ENCODE results near the gene CAPN10. TPM values are rescaled to one million over a fixed set of nuclear protein-coding genes. Genes with fewer than 3 reads are reported as not detected.

The CAPN10 gene
- polyA plus RNA-seq, 5 donors, result 18.0 to 33.9 (median 26.2) TPM

DNA sequence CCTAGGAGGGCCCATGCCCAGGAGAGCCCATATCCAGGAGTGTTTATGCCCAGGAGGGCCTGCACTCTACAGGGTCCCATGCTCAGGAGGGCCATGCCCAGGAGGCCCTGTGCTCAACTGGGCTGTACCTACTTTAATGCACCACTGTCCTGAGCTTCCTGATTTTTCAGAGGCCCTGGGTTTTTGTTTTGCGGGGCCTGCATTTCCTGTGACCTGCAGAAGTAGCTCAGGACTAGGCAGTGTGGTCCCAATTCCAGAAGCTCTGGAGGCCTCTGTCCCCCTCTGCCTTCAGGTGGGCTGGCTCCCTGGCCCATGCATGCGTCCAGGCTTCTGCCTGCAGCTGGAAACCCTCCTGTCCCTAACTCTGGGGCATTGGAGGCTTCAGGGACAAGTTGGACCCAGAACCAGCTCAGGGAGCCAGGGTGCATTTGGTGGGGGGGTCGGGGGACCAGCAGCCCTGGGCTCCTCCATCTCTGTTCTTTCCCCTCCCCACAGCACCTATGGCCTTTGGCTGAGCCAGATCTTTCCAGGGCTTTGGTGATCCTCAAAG lies 49.5 kb downstream of the CAPN10 start:
- DNase-seq, result no peak

DNA sequence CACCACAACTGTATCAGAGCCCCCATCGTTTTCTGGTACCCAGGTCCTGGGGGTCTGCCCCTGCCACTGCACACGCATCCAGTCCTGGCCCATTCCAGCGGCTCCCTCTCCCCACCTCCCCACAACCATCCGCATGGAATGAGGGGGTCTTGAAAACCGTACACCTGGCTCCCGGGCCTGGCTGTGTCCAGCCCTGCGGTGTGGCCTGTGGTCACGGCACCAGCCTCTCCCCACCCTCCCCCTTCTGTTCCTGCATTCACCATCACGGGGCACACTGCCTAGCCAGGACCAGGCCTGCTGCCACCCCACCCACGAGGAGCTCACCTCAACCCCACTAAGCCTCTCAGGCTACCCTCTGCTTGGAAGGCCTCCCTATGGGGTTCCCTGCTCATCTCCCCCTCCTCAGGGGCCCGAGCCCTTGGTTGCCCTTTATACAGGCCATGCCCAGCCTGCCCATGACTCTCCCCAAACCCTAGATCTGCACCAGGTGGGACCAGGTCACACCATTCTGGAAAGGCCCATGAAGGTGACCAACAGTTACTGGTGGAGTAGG lies 50.1 kb downstream of the CAPN10 start:
- no peak for DNase-seq

DNA sequence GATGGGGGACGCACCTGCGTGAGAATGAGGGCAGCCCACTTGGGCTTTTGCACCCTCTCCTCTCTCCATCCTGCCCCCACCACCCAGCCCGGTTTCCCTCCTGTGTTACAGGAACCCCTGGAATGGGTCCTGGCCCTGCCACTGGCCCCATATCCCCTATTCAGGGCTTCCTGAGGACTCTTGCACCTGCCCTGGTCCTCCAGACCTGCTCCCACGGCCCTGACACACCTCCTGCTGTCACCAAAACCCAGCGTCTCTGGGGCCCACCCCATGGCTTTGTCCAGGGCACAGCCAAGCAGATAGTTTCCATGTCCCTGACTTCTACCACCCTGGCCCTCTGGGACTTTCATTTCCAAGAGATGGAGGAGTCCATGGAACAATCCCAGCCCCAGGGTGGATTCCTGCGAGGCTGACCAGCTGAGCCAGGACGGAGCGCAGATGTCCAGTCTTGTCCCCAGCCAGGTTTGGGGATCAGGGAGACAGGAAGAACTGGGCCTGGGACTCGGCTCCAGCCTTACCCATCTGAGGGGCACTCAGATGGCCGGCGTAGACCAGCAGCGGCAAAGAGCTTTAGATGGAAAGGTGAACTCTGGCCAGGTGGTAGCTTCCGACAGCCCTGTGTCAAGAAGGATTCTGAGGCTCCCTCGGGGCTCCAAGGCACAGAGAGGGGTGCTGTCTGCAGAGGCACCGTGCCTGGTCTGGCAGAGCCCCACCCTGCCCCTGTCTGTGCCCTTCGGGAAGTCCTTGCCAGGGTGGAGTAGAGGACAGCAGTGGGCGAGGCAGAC lies 50.8 kb downstream of the CAPN10 start:
- DNase-seq, result no peak

DNA sequence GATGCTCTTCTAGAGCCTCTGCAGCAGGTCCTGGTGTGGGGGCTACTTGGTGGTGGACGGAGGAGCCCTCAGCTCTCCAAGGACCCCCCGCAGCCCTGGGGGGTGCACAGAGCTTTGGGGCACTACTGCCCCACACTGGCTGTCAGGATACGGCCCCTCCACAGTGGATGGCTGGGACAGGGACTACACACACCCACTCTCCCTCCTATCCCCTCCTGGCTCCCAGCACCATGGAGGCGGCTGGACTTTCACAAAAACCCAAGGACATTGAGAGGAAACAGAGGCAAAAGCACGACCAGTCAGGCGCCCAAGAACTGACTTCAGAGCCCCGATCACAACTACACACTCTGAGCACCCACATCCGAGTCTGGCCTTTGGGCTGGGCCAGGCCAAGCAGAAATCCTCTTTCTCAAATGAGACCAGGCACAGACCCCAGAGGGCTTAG lies 51.4 kb downstream of the CAPN10 start:
- DNase-seq, result no peak

DNA sequence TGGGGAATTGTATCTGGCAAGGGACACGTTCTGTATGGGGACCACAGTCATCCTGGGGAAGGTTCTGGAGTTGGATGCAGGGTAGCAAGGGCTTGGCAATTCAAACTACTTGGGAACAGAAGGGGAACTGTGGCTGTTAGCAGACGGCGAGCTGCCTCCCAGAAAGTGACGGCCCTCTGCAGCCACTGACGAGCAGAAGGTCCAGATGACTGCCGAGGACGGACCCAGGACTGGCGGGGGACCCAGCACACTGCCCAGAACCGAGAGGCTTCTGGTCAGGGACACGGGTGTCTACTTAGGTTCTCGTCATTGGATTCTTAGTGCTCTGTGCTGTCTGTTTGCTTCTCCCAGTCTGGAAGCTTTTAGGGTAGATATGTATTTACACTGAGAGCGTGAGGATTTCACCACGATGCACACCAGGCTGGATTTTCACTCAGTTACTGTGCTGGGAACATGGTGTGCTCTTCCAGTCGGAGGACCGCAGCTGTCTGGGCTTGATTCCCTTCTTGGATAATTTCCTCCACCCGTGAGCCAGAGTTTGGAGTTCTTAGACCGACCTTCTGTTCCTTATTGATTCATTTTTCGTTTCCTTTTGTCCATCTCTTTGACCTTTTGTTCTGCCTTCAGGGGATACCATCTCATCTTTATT lies 52.1 kb downstream of the CAPN10 start:
- DNase-seq, result no peak

DNA sequence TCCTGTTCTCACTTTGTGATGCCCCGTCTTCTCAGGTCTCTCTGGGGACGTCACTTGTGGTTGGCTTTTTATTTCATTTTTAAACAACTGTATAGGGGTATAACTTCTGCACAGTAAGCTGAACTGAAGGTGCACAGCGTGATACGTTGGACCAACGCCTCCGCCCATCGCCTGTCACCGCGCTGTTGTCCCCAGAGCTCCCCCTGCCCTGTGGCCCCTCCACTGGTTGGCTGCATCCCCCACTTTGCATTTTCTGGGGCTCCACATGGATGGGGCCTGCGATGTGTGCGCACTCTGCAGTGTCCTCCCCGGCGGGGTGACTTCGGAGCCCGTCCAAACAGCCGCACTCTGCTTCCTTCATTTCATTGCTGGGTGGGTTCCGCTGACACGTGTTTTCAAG lies 53.0 kb downstream of the CAPN10 start:
- no peak for DNase-seq

DNA sequence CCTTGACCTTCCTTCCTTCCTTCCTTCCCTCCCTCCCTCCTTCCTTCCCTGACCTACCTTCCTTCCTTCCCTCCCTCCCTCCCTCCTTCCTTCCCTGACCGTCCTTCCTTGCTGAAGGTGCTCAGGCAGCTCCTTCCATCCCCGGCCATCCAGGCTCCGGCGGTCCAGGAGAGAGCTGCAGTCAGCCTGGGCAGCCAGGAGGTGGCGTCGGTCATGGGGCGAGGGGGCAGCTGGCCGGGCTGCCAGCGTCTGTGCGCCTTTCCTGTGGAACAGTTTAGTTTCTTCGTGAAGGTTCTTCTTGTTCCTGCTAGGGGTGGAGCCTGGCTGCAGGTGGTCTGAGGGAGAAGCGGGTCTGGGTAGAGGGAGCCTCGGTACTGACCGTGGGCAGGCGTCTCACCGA lies 54.4 kb downstream of the CAPN10 start:
- no peak for DNase-seq

DNA sequence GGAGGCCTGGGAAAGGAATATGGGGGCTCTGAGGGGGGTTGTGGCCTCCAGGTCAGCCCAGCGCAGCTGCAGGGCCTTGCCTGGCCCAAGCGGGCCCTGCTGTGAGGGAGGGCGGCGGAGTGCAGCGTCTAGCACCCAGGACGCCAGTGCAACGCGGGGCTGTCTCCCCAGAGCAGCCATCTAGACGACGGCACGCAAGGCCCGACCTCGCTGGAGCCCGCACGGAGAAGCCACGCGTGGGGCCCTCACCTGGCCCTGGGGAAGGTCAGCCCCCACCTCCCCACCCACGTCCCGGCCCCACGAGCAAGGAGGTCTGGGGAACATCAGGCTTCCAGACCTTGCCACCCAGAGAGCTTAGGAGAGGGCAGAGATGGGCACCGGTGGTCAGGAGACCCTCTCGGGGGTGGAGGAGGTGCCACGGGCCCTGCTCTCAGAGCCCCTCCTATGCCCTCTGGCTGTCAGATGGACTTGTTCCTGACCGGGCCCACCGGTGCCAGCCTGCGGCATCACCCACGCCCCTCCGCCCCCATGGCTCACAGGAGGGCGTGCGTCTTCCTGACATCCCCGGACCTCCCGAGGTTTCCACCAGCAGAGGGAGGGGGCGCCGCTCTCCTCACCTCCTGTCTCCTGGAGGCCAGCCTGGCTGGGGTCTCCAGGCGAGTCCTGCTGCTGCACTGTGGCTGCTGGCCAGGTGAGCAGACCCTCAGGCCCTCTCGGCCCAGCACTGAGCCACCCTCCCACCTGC lies 55.7 kb downstream of the CAPN10 start:
- DNase-seq, result no peak

DNA sequence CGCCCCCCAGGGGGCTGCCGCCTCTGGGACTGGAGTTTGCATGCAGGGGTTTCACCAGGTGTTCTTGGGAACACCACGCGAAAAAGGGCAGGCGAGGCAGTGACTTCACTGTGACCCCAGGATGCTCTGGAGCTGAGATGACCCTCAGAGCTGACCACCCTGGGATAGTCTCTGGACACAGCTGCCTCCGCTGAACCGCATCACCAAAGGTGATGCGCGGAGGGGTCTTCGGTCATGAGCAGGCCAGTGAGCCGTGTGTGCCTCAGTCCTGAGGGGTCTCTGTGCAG lies 56.2 kb downstream of the CAPN10 start:
- no peak for DNase-seq

DNA sequence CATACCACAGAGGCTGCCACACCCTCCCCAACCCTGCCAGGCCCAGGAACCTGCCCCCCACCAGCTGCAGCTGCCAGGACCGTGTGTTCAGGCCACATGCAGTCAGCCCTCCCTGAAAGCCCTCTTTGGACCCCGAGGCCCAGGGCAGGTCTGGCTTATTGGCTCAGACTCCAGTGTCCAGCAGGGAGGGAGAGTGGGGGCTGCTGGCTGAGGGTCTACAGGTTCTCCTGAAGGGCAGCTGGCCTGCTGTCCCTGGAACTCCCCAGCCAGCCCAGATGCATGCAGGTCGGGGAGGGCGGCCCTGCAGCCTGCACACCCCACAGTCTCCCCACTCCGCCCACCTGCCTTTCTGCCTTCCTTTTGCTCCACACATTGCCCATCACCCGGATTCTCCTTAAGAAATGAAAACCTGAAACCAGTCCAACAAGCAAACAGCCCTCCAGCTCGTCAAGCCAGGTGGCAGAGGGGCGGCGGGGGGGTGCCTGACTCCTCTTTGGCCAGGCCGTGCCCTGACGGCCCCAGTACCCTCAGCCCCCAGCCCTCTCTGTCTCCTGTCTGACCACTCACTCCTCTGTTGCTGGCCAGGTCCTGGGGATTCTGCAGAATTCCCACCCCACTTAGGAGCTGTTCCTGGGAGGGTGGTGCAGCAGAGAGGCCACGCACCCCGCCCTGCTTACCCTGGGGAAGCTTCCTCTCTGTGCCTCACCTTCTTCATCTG lies 56.7 kb downstream of the CAPN10 start:
- DNase-seq, result no peak

DNA sequence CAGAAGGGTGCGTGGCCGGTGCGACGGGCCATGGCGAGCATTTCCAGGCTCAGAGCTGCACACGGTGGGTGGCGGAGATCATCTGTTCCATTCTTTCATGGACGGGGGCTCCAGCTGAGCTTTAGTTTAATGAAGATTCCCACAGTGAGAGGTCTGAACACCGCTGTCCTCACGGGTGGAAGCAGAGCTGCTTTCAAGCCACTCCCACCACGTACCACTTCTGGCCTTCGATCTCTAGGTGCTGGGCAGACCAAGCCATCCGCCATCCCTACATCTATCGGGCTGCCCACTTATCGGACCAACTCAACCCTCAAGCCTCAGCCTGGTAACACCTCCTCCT lies 57.2 kb downstream of the CAPN10 start:
- DNase-seq, result no peak

DNA sequence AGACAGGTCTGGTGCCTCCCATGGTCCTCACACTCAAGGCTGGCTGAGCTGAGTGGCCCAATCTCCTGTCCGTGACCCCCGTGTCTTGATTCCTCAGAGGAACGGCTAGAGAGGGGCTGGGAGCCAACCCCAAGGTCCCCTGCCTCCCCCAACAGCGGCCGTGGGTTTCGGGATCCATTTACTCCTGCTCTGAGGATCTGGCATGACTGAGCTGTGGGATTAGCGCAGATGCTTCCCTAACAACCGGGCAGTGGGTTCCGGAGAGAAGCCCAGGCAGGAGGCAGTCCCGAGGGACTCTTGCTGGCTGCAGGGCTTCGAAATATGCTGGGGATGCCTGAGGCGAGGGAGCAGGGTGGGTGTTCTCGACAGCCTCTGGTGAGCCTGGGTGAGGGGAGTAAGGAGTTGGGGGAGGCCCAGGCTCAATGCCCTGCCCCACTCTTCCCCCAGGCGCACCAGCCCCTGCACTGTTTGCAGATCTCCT lies 57.7 kb downstream of the CAPN10 start:
- DNase-seq, result no peak

DNA sequence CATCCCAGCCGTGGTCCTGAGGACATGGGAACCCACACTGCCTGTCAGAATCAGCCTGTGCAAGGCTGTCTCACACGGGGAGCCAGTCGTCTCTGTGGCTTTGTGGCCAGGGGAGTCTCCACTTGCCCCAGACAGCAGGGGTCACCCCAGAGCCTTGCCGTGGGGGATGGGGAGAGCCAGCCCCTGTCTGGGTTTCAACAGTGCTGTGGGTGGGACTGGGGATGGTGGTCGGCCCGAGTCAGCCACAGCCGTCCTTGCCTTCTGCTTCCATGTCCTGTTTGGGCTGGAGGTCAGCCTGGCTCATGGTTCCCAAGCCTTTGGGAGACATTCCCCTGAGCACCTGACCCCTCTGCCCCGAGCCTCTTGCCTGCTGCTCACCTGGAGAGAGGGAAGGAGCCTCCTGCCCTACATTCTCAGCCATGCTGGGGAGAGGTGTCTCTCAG lies 58.3 kb downstream of the CAPN10 start:
- no peak for DNase-seq

DNA sequence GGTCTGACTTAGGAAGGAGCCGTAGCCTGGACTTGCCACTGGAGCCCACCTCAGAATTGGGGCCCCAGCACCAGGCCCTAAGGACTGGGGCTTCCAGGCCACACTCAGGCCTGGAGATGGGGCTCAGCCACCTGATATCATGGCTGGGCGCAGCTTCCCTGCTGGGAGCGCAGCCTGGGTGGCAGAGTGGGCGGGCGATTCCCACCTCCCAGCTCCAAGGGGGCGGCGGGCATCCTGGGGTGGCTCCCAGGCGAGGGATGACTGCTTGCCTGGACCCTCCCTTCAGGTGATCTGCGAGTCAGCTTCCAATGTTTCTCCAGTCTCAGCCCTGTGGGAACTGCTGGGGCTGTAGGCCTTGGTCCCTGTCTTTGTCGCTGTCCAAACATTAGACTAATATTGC lies 58.8 kb downstream of the CAPN10 start:
- DNase-seq, result no peak

DNA sequence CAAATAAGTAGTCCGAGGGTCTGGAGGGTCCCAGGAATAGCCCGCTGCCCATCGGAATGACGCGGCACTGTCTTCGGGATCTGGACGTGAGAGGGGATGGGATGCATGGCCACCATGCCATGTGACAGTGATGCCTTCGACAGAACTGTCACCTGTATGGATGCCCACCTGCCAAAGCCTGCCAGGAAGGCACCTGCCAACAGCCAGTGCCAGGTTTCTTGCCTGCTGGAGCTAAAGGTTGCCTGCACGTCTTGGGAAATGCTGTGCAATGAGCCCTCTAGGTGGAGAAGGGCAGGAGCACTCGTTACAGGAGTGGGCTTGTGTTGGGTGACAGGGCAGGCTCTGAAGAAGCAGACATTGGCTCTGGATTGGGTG lies 59.3 kb downstream of the CAPN10 start:
- no peak for DNase-seq

DNA sequence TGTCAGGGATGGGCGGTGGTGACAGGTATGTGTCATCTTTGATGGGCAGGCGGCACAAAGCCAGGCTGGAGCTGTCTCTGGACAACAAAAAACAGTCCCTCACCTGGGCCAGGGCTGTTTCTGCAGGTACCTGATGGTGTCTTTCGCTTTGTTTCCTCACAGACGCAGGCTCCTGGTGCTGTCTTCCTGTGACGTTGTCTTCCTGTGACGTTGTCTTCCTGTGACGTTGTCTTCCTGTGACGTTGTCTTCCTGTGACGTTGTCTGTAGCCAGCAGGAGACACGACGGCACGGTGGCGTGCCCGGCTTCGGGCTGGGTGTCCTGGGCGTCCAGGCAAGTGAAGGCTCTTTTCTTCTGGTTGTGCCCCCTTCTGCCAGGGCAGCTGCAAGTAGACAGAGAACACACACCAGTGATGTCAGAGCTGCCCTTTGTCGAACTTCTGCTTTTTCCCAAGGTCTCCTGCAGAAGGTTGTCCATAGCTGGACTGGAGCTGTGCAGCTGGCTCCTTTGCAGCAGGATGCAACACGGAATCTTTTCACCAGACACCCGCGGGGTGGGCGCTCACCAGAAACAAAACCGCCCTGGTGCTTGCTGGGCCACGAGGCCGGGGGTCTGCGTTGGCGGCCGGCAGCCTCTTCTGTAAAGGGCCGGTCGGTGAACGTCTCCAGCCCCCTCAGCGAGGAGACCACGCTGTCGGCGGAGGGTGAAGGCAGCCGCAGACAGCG lies 59.8 kb downstream of the CAPN10 start:
- DNase-seq, result no peak

DNA sequence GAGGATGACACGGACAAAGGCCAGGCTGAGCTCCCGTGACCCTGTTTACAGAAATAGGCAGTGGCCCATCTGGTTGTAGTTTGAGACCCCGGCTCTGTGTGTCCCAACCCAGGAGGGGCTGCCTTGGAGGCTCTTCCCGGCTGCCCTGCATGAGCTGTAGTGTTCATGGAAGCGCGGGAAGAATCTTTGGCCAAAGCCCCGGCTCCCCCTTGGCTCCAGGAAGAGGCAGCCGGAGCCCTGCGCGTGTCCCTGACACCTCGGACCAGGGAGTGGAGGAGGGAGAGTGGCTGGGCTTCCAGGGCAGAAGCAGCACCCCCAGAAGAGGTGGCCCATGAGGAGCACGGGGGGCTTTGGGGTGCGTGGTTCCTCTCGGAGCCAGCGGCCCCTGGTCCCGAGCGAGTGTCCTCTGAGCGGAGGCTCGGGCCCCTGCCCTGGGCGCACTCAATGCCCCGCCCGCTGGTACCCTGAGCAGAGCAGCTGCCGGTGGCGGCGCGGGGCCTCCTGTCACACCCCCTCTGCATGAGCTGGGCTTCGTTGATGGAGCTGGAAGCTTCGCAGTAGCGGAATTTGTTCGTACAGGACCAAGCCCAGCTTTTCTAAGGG lies 60.5 kb downstream of the CAPN10 start:
- DNase-seq, result no peak

DNA sequence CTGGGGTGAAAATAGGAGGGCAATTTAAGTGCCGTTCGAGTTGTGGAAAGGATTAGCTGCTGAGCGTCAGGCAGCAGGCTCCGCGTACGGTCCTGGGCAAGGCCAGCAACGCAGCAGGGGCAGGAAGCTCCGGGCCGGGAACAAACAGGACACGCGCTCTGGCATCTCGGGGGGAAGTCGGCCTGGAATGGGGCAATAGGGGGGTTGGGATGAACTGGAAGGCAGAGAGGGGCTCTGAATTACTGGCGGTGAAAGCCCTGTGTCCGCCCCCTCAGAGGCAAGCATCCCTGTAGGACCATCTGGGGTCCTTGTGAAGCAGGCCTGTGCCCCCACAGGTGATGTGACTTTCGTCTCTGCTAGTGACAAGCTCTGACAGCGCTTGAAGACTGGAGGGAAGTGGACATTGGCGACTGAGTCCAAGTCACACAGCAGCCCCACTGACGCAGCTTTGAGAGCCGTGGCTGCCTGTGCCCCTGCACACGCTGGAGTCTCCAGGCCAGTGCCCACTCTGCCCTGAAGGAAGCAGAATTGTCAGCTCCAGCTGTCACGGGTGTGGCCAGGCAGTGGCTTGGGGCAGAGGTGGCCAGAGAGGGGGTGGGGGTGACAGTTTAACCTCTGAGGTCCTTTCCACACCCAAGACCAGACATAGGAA lies 61.1 kb downstream of the CAPN10 start:
- no peak for DNase-seq

DNA sequence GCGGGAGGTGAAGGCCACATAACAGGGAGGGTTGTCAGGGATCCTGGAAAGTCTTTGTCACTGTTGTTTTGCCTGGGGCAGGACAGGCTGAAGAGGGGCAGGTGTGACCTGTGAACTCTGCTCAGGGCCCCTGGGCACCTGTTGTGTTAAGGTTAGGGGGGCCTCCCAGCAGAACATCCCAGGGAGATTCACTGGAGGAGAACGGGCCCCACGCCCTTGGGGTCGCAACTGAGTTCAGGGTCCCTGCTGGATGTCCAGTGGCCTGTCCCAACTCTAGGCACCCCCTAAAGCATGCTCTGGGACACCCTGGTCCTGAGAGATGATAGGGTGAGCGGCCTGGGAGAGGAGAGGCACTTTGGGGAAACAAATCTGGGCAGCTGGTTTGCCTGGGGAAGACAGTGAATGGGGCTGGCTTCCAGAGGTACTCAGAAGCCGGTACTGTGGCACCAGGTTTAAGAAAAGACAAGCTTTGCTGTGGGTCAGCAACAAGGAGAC lies 61.7 kb downstream of the CAPN10 start:
- DNase-seq, result no peak
